ENCODE measurements around the gene COX6A1. TPM values are rescaled to one million over a fixed set of nuclear protein-coding genes. Genes with fewer than 3 reads are reported as not detected.
"Not testable (repeated sequence)": the region's sequence is repeated elsewhere in the genome, so short reads cannot be mapped to it uniquely, and the experiment has no call there.

COX6A1 gene
- total RNA-seq, 2 experiments from 2014 or later, result 449 to 455 TPM

DNA sequence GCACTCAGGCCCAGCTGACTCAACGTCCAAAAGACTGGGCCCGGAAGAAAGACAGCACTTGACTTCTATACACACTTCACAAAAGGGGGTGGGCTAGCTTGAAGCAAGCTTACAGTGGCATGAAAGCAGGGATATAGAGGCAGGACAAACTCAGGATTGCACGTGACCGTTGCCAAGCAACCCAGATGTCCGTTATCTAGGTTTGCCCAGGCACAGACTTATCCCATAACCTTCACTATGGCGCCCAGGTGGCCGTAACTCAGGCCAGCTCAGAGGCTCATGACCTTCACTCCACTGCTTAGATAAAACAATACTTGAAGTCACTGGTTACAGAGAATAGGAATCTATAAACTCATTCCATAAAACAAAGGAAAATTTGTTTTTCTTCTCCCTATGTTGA is 49.6 kb downstream of the COX6A1 start:
- H3K27me3 Mint-ChIP-seq, H3K4me3 Mint-ChIP-seq, DNase-seq, H3K4me1 Mint-ChIP-seq, H3K9me3 Mint-ChIP-seq, H3K36me3 Mint-ChIP-seq, H3K27ac Mint-ChIP-seq: not testable (repeated sequence)

DNA sequence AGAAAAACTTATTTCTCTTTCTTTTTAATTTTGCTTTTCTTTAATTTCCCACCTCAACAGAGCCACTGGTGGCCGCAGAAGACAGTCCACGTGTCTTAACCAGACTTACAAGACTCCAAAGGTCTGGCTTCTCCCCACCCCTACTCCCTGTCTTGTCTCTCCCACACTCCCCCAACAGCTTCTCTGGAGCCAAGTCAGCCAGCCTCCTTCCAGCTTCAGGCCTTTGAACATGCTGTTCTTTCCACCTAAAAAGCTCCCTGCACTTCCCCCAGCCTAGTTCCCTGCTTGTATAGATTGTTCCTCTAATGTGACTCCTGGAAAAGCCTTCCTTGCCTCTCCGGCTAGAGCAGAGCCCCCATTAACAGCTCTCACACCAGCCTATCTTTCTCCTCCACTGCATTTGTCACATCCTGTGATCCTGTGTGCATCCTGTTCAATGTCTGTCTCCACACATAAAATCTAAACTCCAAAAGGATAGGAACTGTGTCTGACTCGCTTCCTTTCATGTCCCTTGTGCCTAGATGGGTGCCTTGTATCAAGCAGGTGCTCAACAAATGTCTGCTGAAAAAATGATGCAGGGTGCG is 50.2 kb downstream of the COX6A1 start:
- Mint-ChIP-seq H3K27ac (no peak overlapping the region), H3K27me3 (no peaks in the 10 kb centered on the region), H3K36me3 (no peaks in the 10 kb centered on the region), H3K4me3 (no peak overlapping the region), H3K9me3 (no peaks in the 10 kb centered on the region), H3K4me1 (no peaks in the 10 kb centered on the region)
- DNase-seq, result no peak

GRCh38 chr12:120489018-120489417 is 51.1 kb downstream of the COX6A1 start:
- Mint-ChIP-seq H3K4me1 (no peaks in the 10 kb centered on the region), H3K9me3 (no peaks in the 10 kb centered on the region), H3K36me3 (no peaks in the 10 kb centered on the region), H3K4me3 (no peak overlapping the region), H3K27me3 (no peaks in the 10 kb centered on the region), H3K27ac (no peak overlapping the region)
- no peak for DNase-seq

- H3K9me3 Mint-ChIP-seq, result no peaks in the 10 kb centered on the region
- H3K4me1 Mint-ChIP-seq, result peaks cover 9% of the 10 kb centered on the region
- no peak overlapping the region for H3K27ac Mint-ChIP-seq
- DNase-seq, result no peak
- no peaks in the 10 kb centered on the region for H3K36me3 Mint-ChIP-seq
- H3K4me3 Mint-ChIP-seq, result no peak overlapping the region
- no peaks in the 10 kb centered on the region for H3K27me3 Mint-ChIP-seq
These were observed 52.4 kb downstream of the COX6A1 start for GRCh38 chr12:120490325-120490724.

Other genes starting within 250 kb of the COX6A1 start
- 100 to 1,000 TPM; 143 to 146 TPM for gene GCN1, start 243.4 kb upstream of the COX6A1 start, total RNA-seq
- 1,000 to 10,000 TPM; 3,852 to 4,173 TPM for gene RPLP0, start 237.0 kb upstream of the COX6A1 start, total RNA-seq
- gene PXN, start 172.4 kb upstream of the COX6A1 start, total RNA-seq, result 10 to 100 TPM; 37.1 to 39.2 TPM
- 1,000 to 10,000 TPM; 1,075 to 1,133 TPM for gene RNU4-2, start 146.2 kb upstream of the COX6A1 start, total RNA-seq
- gene RNU4-1, start 144.9 kb upstream of the COX6A1 start, total RNA-seq, result 100 to 1,000 TPM; 768 to 829 TPM
- gene SIRT4, start 135.8 kb upstream of the COX6A1 start, total RNA-seq, result 1 to 10 TPM; 1.9 to 2.1 TPM
- gene PLA2G1B, start 110.3 kb upstream of the COX6A1 start, total RNA-seq, result not detected
- 1 to 10 TPM in 1 of 2 experiments, under 1 TPM in 1; 0.60 to 1.7 TPM for gene MSI1, start 68.9 kb upstream of the COX6A1 start, total RNA-seq
- 10 to 100 TPM; 64.2 to 64.6 TPM for gene TRIAP1, start 8.3 kb downstream of the COX6A1 start, total RNA-seq
- gene GATC, start 8.3 kb downstream of the COX6A1 start, total RNA-seq, result 10 to 100 TPM; 25.0 to 30.5 TPM
- gene SRSF9, start 31.6 kb downstream of the COX6A1 start, total RNA-seq, result 100 to 1,000 TPM; 288 to 292 TPM
- gene DYNLL1, start 58.0 kb downstream of the COX6A1 start, total RNA-seq, result 100 to 1,000 TPM; 214 to 226 TPM
- gene COQ5, start 91.0 kb downstream of the COX6A1 start, total RNA-seq, result 10 to 100 TPM; 35.0 to 35.6 TPM
- gene RNF10, start 96.2 kb downstream of the COX6A1 start, total RNA-seq, result 100 to 1,000 TPM; 142 to 164 TPM
- gene POP5, start 143.3 kb downstream of the COX6A1 start, total RNA-seq, result 10 to 100 TPM; 60.0 to 61.9 TPM
- gene CABP1, start 202.5 kb downstream of the COX6A1 start, total RNA-seq, result 1 to 10 TPM in 1 of 2 experiments, under 1 TPM in 1; 0.94 to 2.0 TPM
- gene MLEC, start 249.0 kb downstream of the COX6A1 start, total RNA-seq, result 10 to 100 TPM; 93.1 to 99.5 TPM

All from activated naive CD8-positive, alpha-beta T cell treated with anti-CD3 and anti-CD28 coated beads for 36 hours (primary cell).